Neuron (in vitro differentiated cells): Measurements from ENCODE around the gene IDH2.

Experiments used
- H2AFZ ChIP-seq: one replicate; pipeline ENCODE4 v1.6.1; 2013; ENCODE audit warnings: low read depth, mild to moderate bottlenecking, inconsistent platforms, low read length, moderate library complexity
- H3K27me3 ChIP-seq: one replicate; pipeline ENCODE4 v1.6.1; 2013; ENCODE audit warnings: low read length; ENCODE audit not compliant: insufficient read depth
- H3K36me3 ChIP-seq: one replicate; pipeline ENCODE4 v1.6.1; 2013; ENCODE audit warnings: low read length; ENCODE audit not compliant: insufficient read depth
- H3K4me1 ChIP-seq: one replicate; pipeline ENCODE4 v1.6.1; 2013; ENCODE audit warnings: low read length; ENCODE audit not compliant: insufficient read depth
- H3K4me3 ChIP-seq: 2 replicates; pipeline ENCODE4 v1.5.1; 2013; ENCODE audit warnings: mild to moderate bottlenecking, low read length, moderate library complexity
- H3K9me3 ChIP-seq: one replicate; pipeline ENCODE4 v1.6.1; 2013; ENCODE audit warnings: low read length

The IDH2 gene

GRCh38 chr15:90062023-90062442 lies 40.2 kb downstream of the IDH2 start:
- H2AFZ ChIP-seq = no peak overlapping the region
- H3K27me3 ChIP-seq = no peaks in the 10 kb centered on the region
- peaks cover 26% of the 10 kb centered on the region for H3K4me1 ChIP-seq
- H3K9me3 ChIP-seq = no peaks in the 10 kb centered on the region
- no peak overlapping the region for H3K4me3 ChIP-seq
- no peaks in the 10 kb centered on the region for H3K36me3 ChIP-seq

- no peaks in the 10 kb centered on the region for H3K27me3 ChIP-seq
- H3K36me3 ChIP-seq = no peaks in the 10 kb centered on the region
- H3K4me3 ChIP-seq = no peak overlapping the region
- H2AFZ ChIP-seq = no peak overlapping the region
- no peaks in the 10 kb centered on the region for H3K9me3 ChIP-seq
- peaks cover 26% of the 10 kb centered on the region for H3K4me1 ChIP-seq
Observed at GRCh38 chr15:90060797-90061196, 41.5 kb downstream of the IDH2 start.

- no peak overlapping the region for H2AFZ ChIP-seq
- H3K4me3 ChIP-seq = no peak overlapping the region
- H3K4me1 ChIP-seq = peaks cover 34% of the 10 kb centered on the region
- no peaks in the 10 kb centered on the region for H3K27me3 ChIP-seq
- no peaks in the 10 kb centered on the region for H3K9me3 ChIP-seq
- no peaks in the 10 kb centered on the region for H3K36me3 ChIP-seq
Observed at GRCh38 chr15:90059208-90059985, 42.9 kb downstream of the IDH2 start.

- no peak overlapping the region for H2AFZ ChIP-seq
- no peaks in the 10 kb centered on the region for H3K9me3 ChIP-seq
- peaks cover 39% of the 10 kb centered on the region for H3K4me1 ChIP-seq
- H3K36me3 ChIP-seq = no peaks in the 10 kb centered on the region
- H3K27me3 ChIP-seq = no peaks in the 10 kb centered on the region
- no peak overlapping the region for H3K4me3 ChIP-seq
Observed at GRCh38 chr15:90058775-90059174, 43.5 kb downstream of the IDH2 start.

- Histone ChIP-seq H3K9me3 (no peaks in the 10 kb centered on the region), H3K27me3 (no peaks in the 10 kb centered on the region), H3K4me3 (no peak overlapping the region), H2AFZ (no peak overlapping the region), H3K36me3 (no peaks in the 10 kb centered on the region), H3K4me1 (peaks cover 39% of the 10 kb centered on the region)
Observed at GRCh38 chr15:90058308-90058707, 44.0 kb downstream of the IDH2 start.

- no peak overlapping the region for H2AFZ ChIP-seq
- H3K36me3 ChIP-seq = no peaks in the 10 kb centered on the region
Observed at GRCh38 chr15:90056529-90056928, 45.7 kb downstream of the IDH2 start.

GRCh38 chr15:90055182-90055581 lies 47.1 kb downstream of the IDH2 start:
- Histone ChIP-seq H3K36me3 (peaks cover 2% of the 10 kb centered on the region), H3K4me1 (peaks cover 22% of the 10 kb centered on the region), H3K27me3 (no peaks in the 10 kb centered on the region), H3K4me3 (no peak overlapping the region), H2AFZ (no peak overlapping the region), H3K9me3 (peaks cover 1% of the 10 kb centered on the region)

More at GRCh38 chr15:90056529-90056928, 45.7 kb downstream of the IDH2 start:
- Histone ChIP-seq H3K4me3 (no peak overlapping the region), H3K4me1 (peaks cover 26% of the 10 kb centered on the region), H3K9me3 (no peaks in the 10 kb centered on the region), H3K27me3 (no peaks in the 10 kb centered on the region)

- H3K9me3 ChIP-seq = peaks cover 2% of the 10 kb centered on the region
- H3K36me3 ChIP-seq = peaks cover 2% of the 10 kb centered on the region
- H3K27me3 ChIP-seq = no peaks in the 10 kb centered on the region
- H3K4me1 ChIP-seq = peaks cover 22% of the 10 kb centered on the region
- H3K4me3 ChIP-seq = no peak overlapping the region
- H2AFZ ChIP-seq = no peak overlapping the region
Observed at GRCh38 chr15:90054618-90055097, 47.6 kb downstream of the IDH2 start.

GRCh38 chr15:90053685-90054466 lies 48.4 kb downstream of the IDH2 start:
- Histone ChIP-seq H3K4me1 (peaks cover 22% of the 10 kb centered on the region), H3K27me3 (no peaks in the 10 kb centered on the region), H3K36me3 (peaks cover 2% of the 10 kb centered on the region), H3K4me3 (no peak overlapping the region), H2AFZ (no peak overlapping the region), H3K9me3 (peaks cover 2% of the 10 kb centered on the region)

- no peak overlapping the region for H2AFZ ChIP-seq
- H3K4me1 ChIP-seq = peaks cover 22% of the 10 kb centered on the region
- peaks cover 2% of the 10 kb centered on the region for H3K9me3 ChIP-seq
- no peak overlapping the region for H3K4me3 ChIP-seq
- H3K36me3 ChIP-seq = peaks cover 2% of the 10 kb centered on the region
- H3K27me3 ChIP-seq = no peaks in the 10 kb centered on the region
Observed at GRCh38 chr15:90051874-90052273, 50.4 kb downstream of the IDH2 start.

GRCh38 chr15:90049666-90050604 lies 52.3 kb downstream of the IDH2 start:
- Histone ChIP-seq H2AFZ (no peak overlapping the region), H3K4me3 (no peak overlapping the region), H3K27me3 (no peaks in the 10 kb centered on the region), H3K9me3 (peaks cover 2% of the 10 kb centered on the region), H3K36me3 (peaks cover 2% of the 10 kb centered on the region), H3K4me1 (peaks cover 23% of the 10 kb centered on the region)

- no peak overlapping the region for H3K4me3 ChIP-seq
- H3K27me3 ChIP-seq = no peaks in the 10 kb centered on the region
- peaks cover 24% of the 10 kb centered on the region for H3K4me1 ChIP-seq
- H2AFZ ChIP-seq = no peak overlapping the region
- peaks cover 2% of the 10 kb centered on the region for H3K9me3 ChIP-seq
- H3K36me3 ChIP-seq = peaks cover 2% of the 10 kb centered on the region
Observed at GRCh38 chr15:90049030-90049429, 53.2 kb downstream of the IDH2 start.
